GM23338 (cell line): ENCODE results near the gene SND1. TPM values are rescaled to one million over a fixed set of nuclear protein-coding genes. Genes with fewer than 3 reads are reported as not detected.

ENCODE experiments used
- ATAC-seq: fragments of 200-7000 bp; cut with Tn5 transposase; 3 replicates; pipeline ENCODE4 v1.9.1; 2020
- DNase-seq: peaks from one replicate; pipeline ENCODE4 v3.0.0-alpha.2; 2015; ENCODE audit warnings: low spot score
- H2AFZ ChIP-seq: fragments of 200-600 bp; sonication (generic); 2 replicates; pipeline ENCODE4 v1.8.0; 2016; ENCODE audit warnings: antibody characterized with exemption, mild to moderate bottlenecking, moderate library complexity
- H3F3A ChIP-seq: fragments of 200-600 bp; sonication (generic); replicated peaks from 2 replicates; pipeline ENCODE4 v1.8.0; 2017; ENCODE audit warnings: antibody characterized with exemption, mixed run types, low read depth
- H3K27ac ChIP-seq: fragments of 200-600 bp; sonication (generic); 2 replicates; pipeline ENCODE4 v1.6.1; 2016; ENCODE audit warnings: low read depth
- H3K27me3 ChIP-seq: fragments of 200-600 bp; sonication (generic); 2 replicates; pipeline ENCODE4 v1.8.0; 2016; ENCODE audit warnings: mild to moderate bottlenecking, mixed run types, moderate library complexity; ENCODE audit not compliant: insufficient read depth
- H3K36me3 ChIP-seq: fragments of 200-600 bp; sonication (generic); 2 replicates; pipeline ENCODE4 v1.8.0; 2016; ENCODE audit warnings: mild to moderate bottlenecking; ENCODE audit not compliant: insufficient read depth
- H3K4me1 ChIP-seq: fragments of 200-600 bp; sonication (generic); 2 replicates; pipeline ENCODE4 v1.8.0; 2016; ENCODE audit warnings: mild to moderate bottlenecking, moderate library complexity; ENCODE audit not compliant: insufficient read depth
- H3K4me2 ChIP-seq: fragments of 200-600 bp; sonication (generic); 2 replicates; pipeline ENCODE4 v1.7.1; 2017; ENCODE audit warnings: mixed run types
- H3K4me3 ChIP-seq: fragments of 200-600 bp; sonication (generic); 2 replicates; pipeline ENCODE4 v1.6.1; 2016; ENCODE audit warnings: mixed run types
- H3K79me2 ChIP-seq: fragments of 200-600 bp; sonication (generic); replicated peaks from 2 replicates; pipeline ENCODE4 v1.8.0; 2017; ENCODE audit warnings: mild to moderate bottlenecking; ENCODE audit not compliant: insufficient read depth
- H3K9me2 ChIP-seq: fragments of 200-600 bp; sonication (generic); 2 replicates; pipeline ENCODE4 v1.8.0; 2017; ENCODE audit not compliant: insufficient read depth
- H4K20me1 ChIP-seq: fragments of 200-600 bp; sonication (generic); replicated peaks from 2 replicates; pipeline ENCODE4 v1.8.0; 2017; ENCODE audit warnings: mild to moderate bottlenecking; ENCODE audit not compliant: insufficient read depth
- H3K27ac Mint-ChIP-seq: 2 replicates; pipeline ENCODE4 v1.8.0; 2020; ENCODE audit warnings: inconsistent platforms, mild to moderate bottlenecking, moderate library complexity, mixed read lengths
- H3K27me3 Mint-ChIP-seq: 3 replicates; pipeline ENCODE4 v1.8.0; 2022; ENCODE audit warnings: low read depth, mild to moderate bottlenecking, moderate library complexity, mixed read lengths, inconsistent platforms; ENCODE audit not compliant: insufficient read depth, poor library complexity
- H3K36me3 Mint-ChIP-seq: 3 replicates; pipeline ENCODE4 v1.8.0; 2021; ENCODE audit warnings: low read depth, mild to moderate bottlenecking, inconsistent platforms, moderate library complexity, mixed read lengths
- H3K4me1 Mint-ChIP-seq: 3 replicates; pipeline ENCODE4 v1.8.0; 2020; ENCODE audit warnings: mild to moderate bottlenecking, inconsistent platforms, mixed read lengths
- H3K4me3 Mint-ChIP-seq: 3 replicates; pipeline ENCODE4 v1.8.0; 2021; ENCODE audit warnings: moderate library complexity, mild to moderate bottlenecking, inconsistent platforms, mixed read lengths
- H3K9me3 Mint-ChIP-seq: 3 replicates; pipeline ENCODE4 v1.8.0; 2020; ENCODE audit warnings: moderate library complexity, mild to moderate bottlenecking, inconsistent platforms, mixed read lengths
- CTCF ChIP-seq, 2 experiments: fragments of 200-600 bp in 1 of 2; sonication (generic) in 1 of 2; conservative IDR thresholded peaks; 2 replicates each; pipeline versions ENCODE4 v1.5.1 to v1.6.1; 2016 to 2017; ENCODE audit warnings: antibody characterized with exemption in 2 of 2, low read depth in 2 of 2, mild to moderate bottlenecking in 2 of 2, moderate library complexity in 1 of 2
- ETS1 ChIP-seq: IDR thresholded peaks from 2 replicates; pipeline ENCODE4 v1.6.1; 2016; ENCODE audit warnings: antibody characterized with exemption
- EZH2 ChIP-seq: fragments of 200-600 bp; sonication (generic); IDR thresholded peaks from one replicate; pipeline ENCODE4 v1.8.0; 2017; ENCODE audit warnings: antibody characterized with exemption, mild to moderate bottlenecking, low read depth; ENCODE audit not compliant: unreplicated experiment
- JUNB ChIP-seq: IDR thresholded peaks from one replicate; pipeline ENCODE4 v1.6.1; 2016; ENCODE audit warnings: antibody characterized with exemption; ENCODE audit not compliant: unreplicated experiment
- NANOG ChIP-seq: IDR thresholded peaks from 2 replicates; pipeline ENCODE4 v1.6.1; 2016; ENCODE audit warnings: antibody characterized with exemption, borderline replicate concordance
- POLR2AphosphoS5 ChIP-seq: IDR thresholded peaks from 2 replicates; pipeline ENCODE4 v1.6.1; 2016; ENCODE audit warnings: antibody characterized with exemption, low read depth
- REST ChIP-seq: IDR thresholded peaks from one replicate; pipeline ENCODE4 v1.6.1; 2018; ENCODE audit warnings: antibody characterized with exemption; ENCODE audit not compliant: unreplicated experiment
- ZNF331 ChIP-seq: fragments of 250-450 bp; sonication (Bioruptor Pico); IDR thresholded peaks from 2 replicates; pipeline ENCODE4 v1.5.0; 2020; ENCODE audit warnings: low read depth, mild to moderate bottlenecking, moderate library complexity
- polyA plus RNA-seq: library from polyadenylated mRNA; unstranded; fragments of >200 nt; fragmentation: Nextera tagmentation; extraction: Ambion mirVana; gene quantifications from 2 replicates; pipeline ENCODE4 v1.2.1, GENCODE V29; 2016
- total RNA-seq: library from RNA; depleted of rRNA; stranded (reverse); fragments of >200 nt; shearing (Covaris generic); gene quantifications from 2 replicates; pipeline ENCODE4 v1.2.3, GENCODE V29; 2014

SND1 gene
- total and polyA plus RNA-seq, 2 experiments from 2014 or later, result 107 to 254 TPM

GRCh38 chr7:127770885-127771284 is 118.9 kb downstream of the SND1 start:
- TF ChIP-seq JUNB (no peak), NANOG (no peak), POLR2AphosphoS5 (no peak), REST (no peak), ZNF331 (CRISPR knock-in tag) (no peak), CTCF (conservative IDR thresholded peaks at IDR 0.05; ENCODE audit: low read depth in 2 of 2) (no peak), ETS1 (no peak)
- peaks cover 2% of the 10 kb centered on the region; the same call in 2 of the 3 replicates for H3K36me3 Mint-ChIP-seq
- H3K4me3 Mint-ChIP-seq, result no peak overlapping the region
- Histone ChIP-seq H3K4me3 (no peak overlapping the region), H3F3A (no peaks in the 10 kb centered on the region), H3K4me2 (no peak overlapping the region), H3K9me2 (0 out of 2 replicates have a peak, but pooled peaks cover 2% of the 10 kb centered on the region), H4K20me1 (peaks cover 44% of the 10 kb centered on the region), H2AFZ (no peak overlapping the region), H3K27me3 (no peaks in the 10 kb centered on the region), H3K27ac (no peak overlapping the region), H3K36me3 (0 out of 2 replicates have a peak, but pooled peaks cover 5% of the 10 kb centered on the region), H3K79me2 (peaks cover 88% of the 10 kb centered on the region), H3K4me1 (peaks cover 22% of the 10 kb centered on the region)
- DNase-seq (no peak), ATAC-seq (no peak)
- peaks cover 3% of the 10 kb centered on the region for H3K27me3 Mint-ChIP-seq
- no peak overlapping the region for H3K27ac Mint-ChIP-seq
- H3K4me1 Mint-ChIP-seq, result peaks cover 30% of the 10 kb centered on the region
- no peaks in the 10 kb centered on the region; the same call in 2 of the 3 replicates for H3K9me3 Mint-ChIP-seq

- Mint-ChIP-seq H3K4me1 (peaks cover 32% of the 10 kb centered on the region), H3K27me3 (peaks cover 3% of the 10 kb centered on the region), H3K36me3 (peaks cover 1% of the 10 kb centered on the region; the same call in 2 of the 3 replicates), H3K9me3 (no peaks in the 10 kb centered on the region; the same call in 2 of the 3 replicates), H3K4me3 (no peak overlapping the region), H3K27ac (no peak overlapping the region)
- TF ChIP-seq EZH2, result no peak
- Histone ChIP-seq H3F3A (no peaks in the 10 kb centered on the region), H4K20me1 (peaks cover 43% of the 10 kb centered on the region), H3K79me2 (peaks cover 90% of the 10 kb centered on the region), H3K4me2 (no peak overlapping the region), H3K9me2 (no peaks in the 10 kb centered on the region), H3K4me1 (peaks cover 22% of the 10 kb centered on the region), H3K4me3 (no peak overlapping the region), H3K27me3 (no peaks in the 10 kb centered on the region), H3K27ac (no peak overlapping the region), H3K36me3 (no peaks in the 10 kb centered on the region), H2AFZ (no peak overlapping the region)
- ATAC-seq, result no peak
- DNase-seq, result no peak
Observed at GRCh38 chr7:127771707-127772106, 119.7 kb downstream of the SND1 start.
